ENCODE measurements around the gene KCNIP4. TPM values are rescaled to one million over a fixed set of nuclear protein-coding genes. Genes with fewer than 3 reads are reported as not detected.

KCNIP4 gene
- total and polyA plus RNA-seq, 10 of the 15 experiments (the other 5 are each of a cell fraction or from before 2014, with no cell fraction given) = 0.03 to 0.23 (median 0.13) TPM; not detected in 7

GRCh38 chr4:21077967-21078366 is 870.6 kb downstream of the KCNIP4 start:
- FAIRE-seq (no peak), DNase-seq (ENCODE audit: low read depth, low spot score) (no peak), ATAC-seq (no peak)
- Histone ChIP-seq H3K4me3 (no peak overlapping the region), H3K9me3 (replicated peaks; ENCODE audit: control insufficient read depth, insufficient read depth, low read length) (no peaks in the 10 kb centered on the region), H3K36me3 (ENCODE audit: control insufficient read depth in 2 of 2, insufficient read depth in 2 of 2, low read length in 1 of 2) (no peaks in the 10 kb centered on the region), H3K4me2 (ENCODE audit: control insufficient read depth, insufficient read depth) (no peak overlapping the region), H3K4me1 (ENCODE audit: control insufficient read depth, insufficient read depth, low read length) (no peaks in the 10 kb centered on the region), H2AFZ (ENCODE audit: control insufficient read depth, low read depth, low read length) (no peak overlapping the region), H3K79me2 (ENCODE audit: control insufficient read depth, insufficient read depth, low read length) (no peaks in the 10 kb centered on the region), H3K9ac (ENCODE audit: control insufficient read depth, insufficient read depth, low read length) (no peak overlapping the region), H3K27me3 (replicated peaks in 1 of 2; ENCODE audit: control insufficient read depth in 2 of 2, insufficient read depth in 2 of 2, low read length in 1 of 2) (no peaks in the 10 kb centered on the region), H3K27ac (ENCODE audit: control insufficient read depth, insufficient read depth) (no peak overlapping the region), H4K20me1 (ENCODE audit: control insufficient read depth, insufficient read depth) (no peaks in the 10 kb centered on the region)
- CTCF ChIA-PET = no interaction called here
- SMC1A ChIA-PET (ENCODE audit: uncharacterized antibody, unreplicated experiment) = no interaction called here
- POLR2A ChIA-PET = no interaction called here
- intact Hi-C loops (cut with micrococcal nuclease; ENCODE audit: unreplicated experiment) = no loop called here
- no TSS peak for BruUV-seq (replicated peaks)
- TF ChIP-seq KAT2A (conservative IDR thresholded peaks at IDR 0.05; ENCODE audit: control insufficient read depth, low read depth, low read length) (no peak), POLR2A (IDR thresholded peaks at IDR 0.05; ENCODE audit: low read depth, low read length) (no peak), CBFB (IDR thresholded peaks at IDR 0.05; ENCODE audit: low read depth) (no peak), BMI1 (IDR thresholded peaks at IDR 0.05; ENCODE audit: borderline replicate concordance) (no peak), GABPA (IDR thresholded peaks at IDR 0.05; ENCODE audit: low read depth) (no peak), PAX5 (IDR thresholded peaks at IDR 0.05; ENCODE audit: borderline replicate concordance, low read depth, low read length) (no peak), ETV6 (conservative IDR thresholded peaks at IDR 0.05 in 1 of 2, IDR thresholded peaks at IDR 0.05 in 1 of 2; ENCODE audit: borderline replicate concordance in 1 of 2, low read depth in 1 of 2) (no peak), NFIC (IDR thresholded peaks at IDR 0.05; ENCODE audit: low read depth, low read length) (no peak), ZNF217 (IDR thresholded peaks at IDR 0.05) (no peak), CREB1 (IDR thresholded peaks at IDR 0.05; ENCODE audit: low read depth) (no peak)
- TF ChIP-seq, protein P1, sequence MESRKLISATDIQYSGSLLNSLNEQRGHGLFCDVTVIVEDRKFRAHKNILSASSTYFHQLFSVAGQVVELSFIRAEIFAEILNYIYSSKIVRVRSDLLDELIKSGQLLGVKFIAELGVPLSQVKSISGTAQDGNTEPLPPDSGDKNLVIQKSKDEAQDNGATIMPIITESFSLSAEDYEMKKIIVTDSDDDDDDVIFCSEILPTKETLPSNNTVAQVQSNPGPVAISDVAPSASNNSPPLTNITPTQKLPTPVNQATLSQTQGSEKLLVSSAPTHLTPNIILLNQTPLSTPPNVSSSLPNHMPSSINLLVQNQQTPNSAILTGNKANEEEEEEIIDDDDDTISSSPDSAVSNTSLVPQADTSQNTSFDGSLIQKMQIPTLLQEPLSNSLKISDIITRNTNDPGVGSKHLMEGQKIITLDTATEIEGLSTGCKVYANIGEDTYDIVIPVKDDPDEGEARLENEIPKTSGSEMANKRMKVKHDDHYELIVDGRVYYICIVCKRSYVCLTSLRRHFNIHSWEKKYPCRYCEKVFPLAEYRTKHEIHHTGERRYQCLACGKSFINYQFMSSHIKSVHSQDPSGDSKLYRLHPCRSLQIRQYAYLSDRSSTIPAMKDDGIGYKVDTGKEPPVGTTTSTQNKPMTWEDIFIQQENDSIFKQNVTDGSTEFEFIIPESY (IDR thresholded peaks at IDR 0.05) = no peak
- TF ChIP-seq, protein P2, sequence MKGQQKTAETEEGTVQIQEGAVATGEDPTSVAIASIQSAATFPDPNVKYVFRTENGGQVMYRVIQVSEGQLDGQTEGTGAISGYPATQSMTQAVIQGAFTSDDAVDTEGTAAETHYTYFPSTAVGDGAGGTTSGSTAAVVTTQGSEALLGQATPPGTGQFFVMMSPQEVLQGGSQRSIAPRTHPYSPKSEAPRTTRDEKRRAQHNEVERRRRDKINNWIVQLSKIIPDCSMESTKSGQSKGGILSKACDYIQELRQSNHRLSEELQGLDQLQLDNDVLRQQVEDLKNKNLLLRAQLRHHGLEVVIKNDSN (IDR thresholded peaks at IDR 0.05; ENCODE audit: borderline replicate concordance, extremely low read length, insufficient read depth, low read depth, low read length) = no peak
- TF ChIP-seq, protein P3, sequence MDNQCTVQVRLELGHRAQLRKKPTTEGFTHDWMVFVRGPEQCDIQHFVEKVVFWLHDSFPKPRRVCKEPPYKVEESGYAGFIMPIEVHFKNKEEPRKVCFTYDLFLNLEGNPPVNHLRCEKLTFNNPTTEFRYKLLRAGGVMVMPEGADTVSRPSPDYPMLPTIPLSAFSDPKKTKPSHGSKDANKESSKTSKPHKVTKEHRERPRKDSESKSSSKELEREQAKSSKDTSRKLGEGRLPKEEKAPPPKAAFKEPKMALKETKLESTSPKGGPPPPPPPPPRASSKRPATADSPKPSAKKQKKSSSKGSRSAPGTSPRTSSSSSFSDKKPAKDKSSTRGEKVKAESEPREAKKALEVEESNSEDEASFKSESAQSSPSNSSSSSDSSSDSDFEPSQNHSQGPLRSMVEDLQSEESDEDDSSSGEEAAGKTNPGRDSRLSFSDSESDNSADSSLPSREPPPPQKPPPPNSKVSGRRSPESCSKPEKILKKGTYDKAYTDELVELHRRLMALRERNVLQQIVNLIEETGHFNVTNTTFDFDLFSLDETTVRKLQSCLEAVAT (IDR thresholded peaks at IDR 0.05) = no peak
- in situ Hi-C loops (cut with MboI) = no loop called here
- WGBS (ENCODE audit: insufficient coverage, insufficient replicate concordance, low lambda C conversion rate, missing lambda C conversion rate) = 8% methylated on average over 2 of the region's 2 CpGs
- RAD21 ChIA-PET (ENCODE audit: unreplicated experiment) = no interaction called here

All from GM12878 (cell line).